Chondrocyte (in vitro differentiated cells): ENCODE results near the gene AK5. TPM values are rescaled to one million over a fixed set of nuclear protein-coding genes. Genes with fewer than 3 reads are reported as not detected.

Experiments
- DNase-seq: peaks from one replicate; pipeline ENCODE4 v3.0.0; 2021; ENCODE audit warnings: mixed read lengths, low spot score
- H3K27ac Mint-ChIP-seq: one replicate; pipeline ENCODE4 v1.8.0; 2021; ENCODE audit warnings: mild to moderate bottlenecking, moderate library complexity, mixed read lengths; ENCODE audit not compliant: unreplicated experiment
- H3K27me3 Mint-ChIP-seq: 2 replicates; pipeline ENCODE4 v1.8.0; 2021; ENCODE audit warnings: low read depth, mixed read lengths
- H3K36me3 Mint-ChIP-seq: 2 replicates; pipeline ENCODE4 v1.8.0; 2021; ENCODE audit warnings: low read depth, mixed read lengths
- H3K4me1 Mint-ChIP-seq: 2 replicates; pipeline ENCODE4 v1.8.0; 2021; ENCODE audit warnings: low read depth, mild to moderate bottlenecking, mixed read lengths
- H3K4me3 Mint-ChIP-seq: one replicate; pipeline ENCODE4 v1.8.0; 2021; ENCODE audit warnings: mild to moderate bottlenecking, moderate library complexity, mixed read lengths; ENCODE audit not compliant: unreplicated experiment
- H3K9me3 Mint-ChIP-seq: 2 replicates; pipeline ENCODE4 v1.8.0; 2021; ENCODE audit warnings: low read depth, mixed read lengths
- total RNA-seq: library from RNA; stranded (reverse); gene quantifications from 3 replicates; pipeline ENCODE4 v1.2.1, GENCODE V29; 2021
- TF ChIP-seq, protein P1 (sequence below): fragments of 200-600 bp; sonication (generic); IDR thresholded peaks from 2 replicates; pipeline ENCODE4 v1.5.0; 2021; ENCODE audit warnings: antibody characterized with exemption, mild to moderate bottlenecking, moderate library complexity

AK5 gene
- total RNA-seq, 1 donor from 2014 or later, result 6.2 TPM

DNA sequence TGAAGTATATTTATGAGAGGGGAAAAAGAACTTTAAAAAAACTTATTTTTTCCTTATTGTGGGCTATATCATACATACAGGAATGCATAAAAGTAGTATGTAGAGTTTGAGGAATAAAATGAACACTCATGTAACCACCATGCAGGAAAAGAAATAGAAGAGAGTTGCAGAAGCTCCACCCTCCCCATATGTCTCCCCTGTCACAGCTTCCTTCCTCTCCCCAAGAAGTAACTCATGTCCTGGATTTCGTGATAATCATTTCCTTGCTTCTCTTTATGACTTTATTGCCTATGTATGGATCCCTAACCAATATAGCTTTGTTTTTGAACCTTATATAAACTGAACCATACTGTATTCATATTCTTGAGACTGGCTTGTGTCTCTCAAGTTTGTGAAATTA lies 274.2 kb downstream of the AK5 start:
- H3K27ac Mint-ChIP-seq, result no peak overlapping the region
- H3K4me3 Mint-ChIP-seq, result no peak overlapping the region
- TF ChIP-seq, protein P1, sequence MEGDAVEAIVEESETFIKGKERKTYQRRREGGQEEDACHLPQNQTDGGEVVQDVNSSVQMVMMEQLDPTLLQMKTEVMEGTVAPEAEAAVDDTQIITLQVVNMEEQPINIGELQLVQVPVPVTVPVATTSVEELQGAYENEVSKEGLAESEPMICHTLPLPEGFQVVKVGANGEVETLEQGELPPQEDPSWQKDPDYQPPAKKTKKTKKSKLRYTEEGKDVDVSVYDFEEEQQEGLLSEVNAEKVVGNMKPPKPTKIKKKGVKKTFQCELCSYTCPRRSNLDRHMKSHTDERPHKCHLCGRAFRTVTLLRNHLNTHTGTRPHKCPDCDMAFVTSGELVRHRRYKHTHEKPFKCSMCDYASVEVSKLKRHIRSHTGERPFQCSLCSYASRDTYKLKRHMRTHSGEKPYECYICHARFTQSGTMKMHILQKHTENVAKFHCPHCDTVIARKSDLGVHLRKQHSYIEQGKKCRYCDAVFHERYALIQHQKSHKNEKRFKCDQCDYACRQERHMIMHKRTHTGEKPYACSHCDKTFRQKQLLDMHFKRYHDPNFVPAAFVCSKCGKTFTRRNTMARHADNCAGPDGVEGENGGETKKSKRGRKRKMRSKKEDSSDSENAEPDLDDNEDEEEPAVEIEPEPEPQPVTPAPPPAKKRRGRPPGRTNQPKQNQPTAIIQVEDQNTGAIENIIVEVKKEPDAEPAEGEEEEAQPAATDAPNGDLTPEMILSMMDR, result no peak
- DNase-seq, result no peak
- H3K36me3 Mint-ChIP-seq, result peaks cover 4% of the 10 kb centered on the region
- H3K27me3 Mint-ChIP-seq, result no peaks in the 10 kb centered on the region
- no peaks in the 10 kb centered on the region for H3K4me1 Mint-ChIP-seq
- no peaks in the 10 kb centered on the region for H3K9me3 Mint-ChIP-seq

DNA sequence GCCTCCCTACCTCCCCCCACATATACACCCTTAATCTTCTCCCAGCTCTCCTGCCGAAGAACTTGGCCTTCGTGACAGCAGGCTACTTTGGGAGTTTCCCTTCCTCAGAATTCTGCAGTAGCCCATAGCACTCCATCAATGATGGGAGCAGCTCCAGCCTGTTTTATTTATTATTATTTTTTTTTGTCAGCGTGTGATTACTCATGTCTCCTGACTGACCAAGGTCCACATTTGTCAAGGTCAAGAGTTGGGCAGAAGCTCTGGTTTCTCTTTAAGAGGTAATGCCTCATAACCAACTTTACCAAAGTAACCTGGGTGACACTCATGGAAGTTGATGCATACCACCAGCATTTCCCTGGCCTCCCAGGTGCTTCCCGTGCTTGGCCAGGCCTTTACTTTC lies 275.2 kb downstream of the AK5 start:
- Mint-ChIP-seq H3K4me3 (no peak overlapping the region), H3K27me3 (no peaks in the 10 kb centered on the region), H3K4me1 (no peaks in the 10 kb centered on the region), H3K9me3 (no peaks in the 10 kb centered on the region), H3K27ac (no peak overlapping the region), H3K36me3 (peaks cover 10% of the 10 kb centered on the region)
- DNase-seq, result no peak
- TF ChIP-seq, protein P1, result no peak

DNA sequence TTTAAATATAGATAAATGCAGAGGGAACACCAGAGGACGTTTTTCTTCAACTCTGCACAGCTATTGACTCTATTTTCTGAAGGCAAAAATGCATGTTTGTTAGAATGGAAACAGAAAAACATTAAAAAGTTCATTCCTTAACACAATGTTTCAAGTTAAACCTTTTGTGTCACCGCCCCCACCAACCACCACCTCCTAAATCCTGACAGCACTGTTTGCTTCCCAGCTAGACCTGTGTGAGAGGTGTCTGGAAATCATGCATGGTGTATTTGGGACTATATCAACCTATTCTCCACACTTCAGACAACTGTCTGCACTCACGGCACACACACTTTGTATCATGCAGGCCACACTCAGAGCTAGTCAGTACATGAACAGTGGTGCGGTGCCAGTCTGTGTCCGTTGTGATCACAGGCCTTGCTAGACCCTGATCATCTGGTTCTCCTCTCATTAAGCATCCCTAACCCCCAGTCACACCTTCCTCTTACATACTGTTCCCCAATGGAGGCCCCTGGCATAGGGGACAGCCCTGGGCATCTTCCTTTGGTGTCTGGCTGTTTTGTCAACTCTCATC lies 276.9 kb downstream of the AK5 start:
- Mint-ChIP-seq H3K36me3 (peaks cover 10% of the 10 kb centered on the region), H3K27ac (no peak overlapping the region), H3K4me3 (no peak overlapping the region), H3K27me3 (no peaks in the 10 kb centered on the region), H3K4me1 (no peaks in the 10 kb centered on the region), H3K9me3 (no peaks in the 10 kb centered on the region)
- DNase-seq, result no peak
- TF ChIP-seq, protein P1, result no peak

DNA sequence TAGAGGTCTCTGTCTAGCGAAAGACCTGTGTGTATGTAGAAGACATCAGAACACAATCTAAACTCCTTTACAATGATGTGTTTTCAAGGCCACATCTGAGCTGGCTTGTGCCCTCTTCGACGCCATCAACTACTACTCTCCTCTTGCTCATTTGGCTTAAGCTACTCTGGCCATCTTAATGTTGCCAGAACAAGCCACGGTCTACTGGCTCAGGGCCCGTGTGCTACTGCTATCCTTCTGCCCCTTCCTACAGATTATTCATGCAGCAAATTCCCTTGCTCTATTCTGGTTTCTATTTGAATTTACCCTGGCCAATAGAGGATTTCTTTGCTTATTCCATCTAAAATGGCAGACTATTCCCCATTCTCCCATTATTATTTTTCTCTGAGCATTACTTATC lies 278.9 kb downstream of the AK5 start:
- no peaks in the 10 kb centered on the region for H3K9me3 Mint-ChIP-seq
- no peak for DNase-seq
- no peaks in the 10 kb centered on the region for H3K4me1 Mint-ChIP-seq
- H3K27me3 Mint-ChIP-seq, result no peaks in the 10 kb centered on the region
- H3K36me3 Mint-ChIP-seq, result peaks cover 15% of the 10 kb centered on the region
- H3K27ac Mint-ChIP-seq, result no peak overlapping the region
- no peak overlapping the region for H3K4me3 Mint-ChIP-seq
- TF ChIP-seq, protein P1, result no peak

DNA sequence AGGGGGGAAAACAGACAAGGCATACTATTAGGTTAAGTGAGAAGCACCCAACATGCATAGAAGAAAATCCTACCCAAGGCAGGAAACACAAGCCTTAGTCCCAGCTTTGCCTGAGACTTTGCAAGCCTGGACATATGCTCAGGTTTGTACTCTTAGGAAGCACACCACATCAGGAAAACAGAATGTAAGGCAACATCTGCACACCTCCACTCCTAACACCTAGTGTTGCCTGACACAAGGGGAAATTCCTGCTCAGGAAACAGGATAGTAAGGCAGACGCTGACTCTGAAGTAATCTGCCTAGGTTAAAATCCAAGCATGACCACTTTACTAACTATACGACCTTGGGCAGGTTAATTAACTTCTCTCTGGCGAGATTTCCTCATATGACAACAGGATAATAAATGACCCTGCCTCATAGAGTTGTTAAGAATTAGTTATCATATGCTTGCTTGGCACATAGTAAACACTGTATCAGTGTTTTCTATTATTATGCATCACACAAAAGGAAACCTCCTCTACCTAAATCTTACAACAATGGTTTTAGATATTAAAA lies 280.9 kb downstream of the AK5 start:
- no peaks in the 10 kb centered on the region for H3K4me1 Mint-ChIP-seq
- no peak overlapping the region for H3K27ac Mint-ChIP-seq
- H3K4me3 Mint-ChIP-seq, result no peak overlapping the region
- no peaks in the 10 kb centered on the region for H3K27me3 Mint-ChIP-seq
- TF ChIP-seq, protein P1, result no peak
- no peaks in the 10 kb centered on the region for H3K9me3 Mint-ChIP-seq
- no peak for DNase-seq
- peaks cover 24% of the 10 kb centered on the region for H3K36me3 Mint-ChIP-seq
